ENCODE data around the gene AGPS.

AGPS gene

DNA sequence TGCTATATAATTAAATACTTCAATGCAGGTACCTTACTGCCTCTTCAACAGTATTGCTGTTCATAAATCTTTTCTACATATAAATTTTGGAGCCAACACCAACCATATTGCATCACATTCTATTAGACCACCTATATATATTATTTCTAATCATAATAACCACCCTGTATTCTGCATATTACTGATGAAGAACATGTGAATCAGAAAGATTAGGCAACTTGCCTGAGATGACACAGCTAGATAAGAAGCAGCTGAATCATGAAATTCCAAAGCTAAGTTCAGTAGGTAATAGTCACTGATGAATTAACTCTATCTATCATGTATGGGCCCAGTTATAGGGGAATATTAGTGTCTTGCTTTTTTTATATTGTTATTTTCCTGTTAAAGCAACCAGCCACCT is 161.8 kb downstream of the AGPS start:
- no peaks in the 10 kb centered on the region for H3K27me3 Mint-ChIP-seq
- peaks cover 6 to 7% of the 10 kb centered on the region in 2 donors for H3K9me3 Mint-ChIP-seq
- no peak for DNase-seq
- peaks cover 5 to 7% of the 10 kb centered on the region in 2 donors for H3K36me3 Mint-ChIP-seq
- no peak overlapping the region for H3K4me3 Mint-ChIP-seq
- H3K27ac Mint-ChIP-seq: no peak overlapping the region
- no peak for ATAC-seq (replicated peaks)
- peaks cover 3 to 11% of the 10 kb centered on the region in 2 donors for H3K4me1 Mint-ChIP-seq

DNA sequence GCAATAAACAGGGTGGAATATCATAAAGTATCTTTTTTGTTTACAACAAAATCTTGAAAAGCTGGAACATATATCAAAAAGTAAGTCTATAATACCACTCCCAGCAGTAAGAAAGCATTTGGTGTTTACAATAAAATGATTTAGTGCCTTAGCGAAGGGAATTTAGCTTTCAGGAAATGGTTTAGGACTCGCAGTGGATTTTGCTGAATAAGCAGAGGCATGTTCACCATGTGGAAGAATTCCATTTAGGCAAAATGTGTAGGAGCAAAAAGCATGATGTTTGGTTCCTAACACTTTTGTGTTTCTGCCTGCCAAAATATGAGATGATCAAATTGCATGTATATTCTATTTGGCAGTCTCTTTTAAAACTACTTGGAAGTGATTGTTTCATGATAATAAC is 163.6 kb downstream of the AGPS start:
- peaks cover 6 to 7% of the 10 kb centered on the region in 2 donors for H3K9me3 Mint-ChIP-seq
- ATAC-seq (replicated peaks) (no peak), DNase-seq (no peak)
- no peak overlapping the region for H3K4me3 Mint-ChIP-seq
- peaks cover 3 to 11% of the 10 kb centered on the region in 2 donors for H3K4me1 Mint-ChIP-seq
- no peak overlapping the region for H3K27ac Mint-ChIP-seq
- peaks cover 5 to 7% of the 10 kb centered on the region in 2 donors for H3K36me3 Mint-ChIP-seq
- no peaks in the 10 kb centered on the region for H3K27me3 Mint-ChIP-seq

DNA sequence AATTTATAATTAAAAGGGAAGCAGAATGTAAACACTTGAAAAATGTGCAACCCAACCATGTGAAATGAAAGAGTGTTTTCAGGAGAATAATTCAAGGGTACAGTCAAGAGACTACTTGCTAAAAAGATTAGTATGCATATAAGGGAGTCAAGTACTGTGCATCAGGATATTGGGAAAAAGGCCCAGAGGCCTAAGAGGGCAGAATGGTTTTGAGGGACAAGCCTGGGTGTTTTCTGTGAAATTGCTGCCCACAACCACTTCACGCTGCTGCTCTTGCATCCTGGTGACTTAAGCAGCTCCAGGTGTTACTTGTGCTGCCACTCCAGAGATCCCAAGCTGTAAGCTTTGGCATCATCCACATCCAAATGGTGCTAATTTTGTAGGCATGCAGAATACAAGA is 165.2 kb downstream of the AGPS start:
- H3K4me3 Mint-ChIP-seq: no peak overlapping the region
- H3K9me3 Mint-ChIP-seq: peaks cover 6 to 7% of the 10 kb centered on the region in 2 donors
- H3K27me3 Mint-ChIP-seq: no peaks in the 10 kb centered on the region
- peaks cover 3 to 11% of the 10 kb centered on the region in 2 donors for H3K4me1 Mint-ChIP-seq
- DNase-seq: no peak
- H3K27ac Mint-ChIP-seq: no peak overlapping the region
- ATAC-seq (replicated peaks): no peak
- H3K36me3 Mint-ChIP-seq: peaks cover 2 to 4% of the 10 kb centered on the region in 2 donors

DNA sequence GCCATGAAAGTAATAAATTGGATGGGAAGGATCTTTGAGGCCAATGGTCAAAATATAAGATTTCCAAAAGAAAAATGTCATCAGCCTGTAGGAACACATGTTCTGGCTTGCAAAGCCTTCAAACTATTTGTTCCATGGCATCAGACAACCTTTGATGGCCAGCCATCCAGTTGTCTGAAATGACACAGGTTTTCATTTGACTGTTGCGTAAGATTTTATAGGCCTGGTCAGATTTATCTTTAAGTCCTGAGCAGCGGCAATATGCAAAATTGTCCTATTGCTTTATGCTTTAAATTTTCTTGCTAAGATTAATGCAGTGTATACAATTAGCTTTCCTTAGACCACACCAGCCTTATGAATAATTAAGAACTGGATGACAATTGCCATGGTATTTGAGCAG is 167.1 kb downstream of the AGPS start:
- Mint-ChIP-seq H3K27ac (no peak overlapping the region), H3K4me3 (no peak overlapping the region), H3K4me1 (no peaks in the 10 kb centered on the region), H3K27me3 (no peaks in the 10 kb centered on the region), H3K9me3 (peaks cover 6 to 7% of the 10 kb centered on the region in 2 donors), H3K36me3 (peaks cover 0 to 2% of the 10 kb centered on the region in 2 donors)
- no peak for DNase-seq
- no peak for ATAC-seq (replicated peaks)

DNA sequence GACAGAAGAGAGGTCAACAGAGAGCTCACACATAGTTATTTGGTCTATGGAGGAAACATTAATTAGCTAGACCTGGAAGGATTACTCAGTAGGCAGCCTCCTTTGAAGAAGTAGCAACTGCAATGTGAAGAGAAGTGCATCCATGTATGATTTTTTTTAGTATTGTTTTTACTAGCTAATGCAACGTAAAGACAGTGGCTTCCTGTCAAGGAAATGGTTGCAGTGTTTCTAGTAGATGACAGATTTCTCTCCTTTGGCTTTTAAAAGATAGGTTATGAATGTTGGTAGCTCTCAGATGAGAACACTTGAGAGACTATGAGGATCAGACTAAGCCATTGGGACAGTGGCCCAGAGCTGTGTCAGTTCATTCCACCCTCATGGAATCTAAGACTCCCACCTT is 175.8 kb downstream of the AGPS start:
- Mint-ChIP-seq H3K36me3 (no peaks in the 10 kb centered on the region), H3K4me1 (no peaks in the 10 kb centered on the region), H3K27me3 (no peaks in the 10 kb centered on the region), H3K9me3 (no peaks in the 10 kb centered on the region), H3K4me3 (no peak overlapping the region), H3K27ac (no peak overlapping the region)
- ATAC-seq (replicated peaks): peak; percentile 38 to 60
- no peak for DNase-seq

DNA sequence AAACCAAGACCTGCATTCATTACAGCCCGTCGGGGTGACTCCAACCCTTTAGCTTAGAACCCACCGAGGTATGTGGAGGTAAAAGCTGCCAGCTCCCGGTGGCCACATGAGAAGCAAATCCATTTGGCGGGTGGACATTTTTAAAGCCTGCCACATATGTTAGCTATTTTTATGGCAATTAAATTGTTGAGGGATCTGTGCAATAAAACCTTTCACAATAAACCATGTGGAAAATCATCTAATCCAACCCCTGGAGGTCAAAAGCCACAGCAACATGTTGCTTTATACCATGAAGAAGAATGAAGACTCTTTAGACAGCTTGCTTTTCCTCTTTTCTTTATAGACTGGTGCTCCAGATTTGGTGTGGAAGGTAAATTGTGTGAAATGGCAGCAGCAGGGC is 176.3 kb downstream of the AGPS start:
- H3K9me3 Mint-ChIP-seq: no peaks in the 10 kb centered on the region
- DNase-seq (no peak), ATAC-seq (replicated peaks) (no peak)
- H3K27ac Mint-ChIP-seq: no peak overlapping the region
- H3K27me3 Mint-ChIP-seq: no peaks in the 10 kb centered on the region
- no peaks in the 10 kb centered on the region for H3K36me3 Mint-ChIP-seq
- H3K4me3 Mint-ChIP-seq: no peak overlapping the region
- H3K4me1 Mint-ChIP-seq: no peaks in the 10 kb centered on the region

DNA sequence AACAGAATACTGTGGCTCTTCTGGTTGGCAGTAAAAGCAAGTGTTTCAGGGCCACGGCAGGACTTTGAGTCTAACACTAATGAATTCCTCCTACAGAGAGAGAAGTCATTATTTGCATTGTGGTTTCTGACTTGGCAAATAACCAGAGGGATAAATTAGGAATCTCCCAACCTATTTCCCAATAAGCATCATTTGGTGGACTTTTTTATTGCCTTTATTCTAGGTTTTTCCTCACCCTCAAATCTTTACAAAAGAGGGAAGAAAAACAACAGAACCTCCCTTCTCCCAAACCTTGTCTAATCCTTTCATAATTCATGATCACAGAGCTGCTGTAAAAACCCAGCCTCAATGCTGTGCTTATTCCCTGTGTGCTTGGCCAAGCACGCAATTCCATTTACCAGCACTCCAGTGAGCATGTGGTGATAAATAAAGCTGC is 179.7 kb downstream of the AGPS start:
- no peak overlapping the region for H3K4me3 Mint-ChIP-seq
- no peaks in the 10 kb centered on the region for H3K27me3 Mint-ChIP-seq
- ATAC-seq (replicated peaks): no peak
- no peaks in the 10 kb centered on the region for H3K9me3 Mint-ChIP-seq
- no peaks in the 10 kb centered on the region for H3K36me3 Mint-ChIP-seq
- no peaks in the 10 kb centered on the region for H3K4me1 Mint-ChIP-seq
- DNase-seq: no peak
- H3K27ac Mint-ChIP-seq: no peak overlapping the region

DNA sequence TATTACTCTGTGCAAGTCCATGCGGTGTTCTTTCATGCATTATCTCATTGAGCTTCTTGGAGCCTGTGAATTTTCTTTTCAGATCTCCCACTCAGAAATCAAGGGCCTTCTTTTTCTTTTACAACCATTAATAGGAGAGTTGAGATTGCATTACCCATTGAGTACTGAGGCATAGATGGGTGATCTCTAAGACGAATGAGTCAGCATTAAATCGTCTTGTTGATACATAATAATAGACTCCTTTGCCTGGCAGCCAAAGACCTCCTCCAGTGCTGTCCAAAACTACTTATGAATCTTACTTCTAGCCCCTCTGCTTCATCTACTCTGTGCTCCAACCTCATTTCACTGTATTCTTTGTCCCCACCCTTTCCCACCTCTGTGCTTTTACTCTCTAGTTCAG is 180.5 kb downstream of the AGPS start:
- Mint-ChIP-seq H3K27ac (no peak overlapping the region), H3K4me3 (no peak overlapping the region), H3K36me3 (no peaks in the 10 kb centered on the region), H3K27me3 (no peaks in the 10 kb centered on the region), H3K4me1 (no peaks in the 10 kb centered on the region), H3K9me3 (no peaks in the 10 kb centered on the region)
- ATAC-seq (replicated peaks): no peak
- no peak for DNase-seq

DNA sequence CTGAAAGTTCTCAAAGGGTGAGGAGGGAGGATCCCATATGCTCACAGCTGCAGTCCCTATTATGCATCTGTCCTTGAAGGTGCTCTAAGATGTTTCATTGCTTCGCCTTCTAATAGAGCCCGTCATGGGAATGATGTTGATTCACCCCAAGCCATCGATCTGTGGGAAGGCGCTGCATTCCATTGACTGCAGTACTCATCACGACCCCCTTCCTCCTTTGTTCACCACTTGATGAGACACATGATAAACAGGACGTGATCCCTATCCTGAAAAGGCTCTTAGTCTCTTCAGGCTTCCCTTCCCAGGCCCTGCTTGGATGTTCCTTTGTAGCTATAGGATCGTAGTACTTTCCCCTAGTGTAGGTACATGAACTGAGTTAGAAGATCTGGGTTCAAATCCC is 181.8 kb downstream of the AGPS start:
- Mint-ChIP-seq H3K36me3 (no peaks in the 10 kb centered on the region), H3K4me3 (no peak overlapping the region), H3K27me3 (no peaks in the 10 kb centered on the region), H3K4me1 (no peaks in the 10 kb centered on the region), H3K27ac (no peak overlapping the region), H3K9me3 (no peaks in the 10 kb centered on the region)
- DNase-seq (no peak), ATAC-seq (replicated peaks) (no peak)

DNA sequence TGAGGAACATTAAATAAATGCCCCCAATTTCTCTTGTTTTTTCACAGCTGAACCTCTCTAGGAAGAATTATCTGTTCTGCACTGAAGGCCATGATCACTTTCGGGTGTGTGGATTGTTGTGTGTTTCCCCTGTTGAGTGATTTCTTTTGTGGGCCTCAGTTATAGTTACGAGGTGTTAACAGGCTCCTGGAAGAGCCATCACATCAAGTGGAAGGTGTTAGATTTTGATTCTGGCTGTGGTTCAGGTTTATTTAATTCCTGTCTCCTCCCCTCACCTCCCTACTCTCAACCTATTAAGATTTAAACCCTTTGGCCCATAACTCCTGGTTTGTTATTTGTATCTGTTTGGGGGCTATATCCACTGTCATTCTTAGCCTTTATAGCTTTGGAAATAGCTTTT is 182.8 kb downstream of the AGPS start:
- no peak for DNase-seq
- no peak overlapping the region for H3K27ac Mint-ChIP-seq
- no peaks in the 10 kb centered on the region for H3K9me3 Mint-ChIP-seq
- H3K4me1 Mint-ChIP-seq: no peaks in the 10 kb centered on the region
- H3K27me3 Mint-ChIP-seq: no peaks in the 10 kb centered on the region
- no peak overlapping the region for H3K4me3 Mint-ChIP-seq
- H3K36me3 Mint-ChIP-seq: no peaks in the 10 kb centered on the region
- ATAC-seq (replicated peaks): no peak

DNA sequence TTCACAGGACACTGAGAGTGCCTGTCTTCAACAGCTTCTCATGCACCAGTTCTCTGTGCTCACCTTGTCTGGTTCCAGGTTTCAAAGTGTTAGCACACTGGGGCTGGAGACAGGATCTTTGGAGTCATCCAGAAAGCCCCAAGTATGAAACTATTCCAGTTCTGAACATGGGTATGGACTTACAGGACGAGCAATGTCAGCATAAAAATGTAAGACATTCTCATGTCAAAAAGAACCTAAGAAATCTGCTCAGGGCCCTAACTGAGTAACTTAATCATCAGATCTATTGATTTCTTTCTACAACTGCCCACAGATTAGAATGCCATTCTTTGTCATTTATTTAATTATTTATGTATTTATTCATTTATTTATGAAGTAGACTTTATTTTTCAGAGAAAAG is 184.5 kb downstream of the AGPS start:
- H3K27me3 Mint-ChIP-seq: peaks cover 0 to 6% of the 10 kb centered on the region in 2 donors
- no peak overlapping the region for H3K4me3 Mint-ChIP-seq
- H3K36me3 Mint-ChIP-seq: no peaks in the 10 kb centered on the region
- peaks cover 0 to 1% of the 10 kb centered on the region in 2 donors for H3K9me3 Mint-ChIP-seq
- no peak for ATAC-seq (replicated peaks)
- no peaks in the 10 kb centered on the region for H3K4me1 Mint-ChIP-seq
- DNase-seq: no peak
- no peak overlapping the region for H3K27ac Mint-ChIP-seq

DNA sequence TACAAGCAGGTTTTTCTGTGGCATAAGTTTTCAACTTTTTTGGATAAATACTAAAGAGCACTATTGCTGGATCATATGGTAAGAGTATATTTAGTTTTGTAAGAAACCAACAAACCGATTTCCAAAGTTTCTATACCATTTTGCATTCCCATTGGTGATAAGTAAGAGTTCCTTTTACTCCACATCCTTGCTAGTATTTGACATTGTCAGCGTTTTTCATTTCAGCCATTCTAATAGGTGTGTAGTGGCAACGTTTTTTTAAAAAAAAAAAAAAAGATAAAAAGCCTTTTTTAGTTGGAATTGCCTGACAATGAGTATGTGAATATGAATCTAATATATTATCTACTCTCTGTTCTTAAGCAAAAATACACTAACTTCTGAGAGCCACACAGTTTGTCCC is 185.9 kb downstream of the AGPS start:
- no peak overlapping the region for H3K4me3 Mint-ChIP-seq
- no peak overlapping the region for H3K27ac Mint-ChIP-seq
- peaks cover 0 to 6% of the 10 kb centered on the region in 2 donors for H3K27me3 Mint-ChIP-seq
- peaks cover 0 to 1% of the 10 kb centered on the region in 2 donors for H3K9me3 Mint-ChIP-seq
- H3K4me1 Mint-ChIP-seq: no peaks in the 10 kb centered on the region
- no peak for DNase-seq
- H3K36me3 Mint-ChIP-seq: no peaks in the 10 kb centered on the region
- ATAC-seq (replicated peaks): no peak

DNA sequence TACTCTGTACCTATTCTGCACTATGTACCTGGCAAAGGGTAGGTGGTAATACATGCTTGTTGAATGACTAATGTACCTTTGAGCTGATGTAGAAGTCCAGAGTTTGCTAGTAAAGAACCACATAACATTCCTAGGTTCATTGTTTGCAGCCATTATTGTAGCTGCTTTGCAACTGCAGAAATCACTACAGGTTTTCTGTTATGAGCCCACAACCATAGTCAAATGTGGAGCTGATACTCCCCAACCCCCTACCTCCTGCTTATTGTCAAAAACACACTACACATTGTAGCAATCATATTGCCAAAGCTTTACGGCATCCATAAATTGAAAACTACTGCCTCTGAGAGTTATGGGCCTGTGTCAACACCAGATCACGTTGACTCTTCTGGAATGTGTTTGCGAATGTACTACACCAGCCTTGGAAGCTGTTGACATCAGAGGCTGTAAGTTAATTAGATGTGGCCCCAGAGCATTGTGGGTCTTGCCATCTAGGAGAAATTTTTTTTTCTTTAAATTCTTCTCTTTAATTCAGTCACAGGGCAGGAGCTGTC is 187.0 kb downstream of the AGPS start:
- no peaks in the 10 kb centered on the region for H3K36me3 Mint-ChIP-seq

DNA sequence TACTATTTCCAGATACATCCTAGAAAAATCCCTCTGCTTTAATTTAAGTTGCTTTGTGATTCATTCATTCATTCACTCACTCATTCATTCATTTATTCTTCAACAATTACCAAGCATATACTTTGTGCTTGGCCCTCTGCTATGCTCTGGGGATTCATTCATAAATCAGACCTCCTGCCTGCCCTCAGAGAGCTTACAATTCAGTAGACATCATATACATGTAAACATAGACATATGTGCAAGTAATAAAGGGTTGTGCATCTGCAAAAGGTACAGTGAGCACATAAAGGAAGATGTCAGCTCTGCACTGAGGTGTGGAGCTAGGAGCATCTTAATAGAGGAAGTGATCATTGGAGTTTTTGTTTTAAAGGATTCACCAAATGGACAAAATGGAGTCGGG is 189.4 kb downstream of the AGPS start:
- Mint-ChIP-seq H3K4me1 (peaks cover 0 to 3% of the 10 kb centered on the region in 2 donors), H3K9me3 (peaks cover 0 to 1% of the 10 kb centered on the region in 2 donors), H3K27ac (no peak overlapping the region), H3K36me3 (no peaks in the 10 kb centered on the region), H3K4me3 (no peak overlapping the region), H3K27me3 (peaks cover 0 to 6% of the 10 kb centered on the region in 2 donors)
- ATAC-seq (replicated peaks): no peak
- no peak for DNase-seq

More for the DNA sequence above, 187.0 kb downstream of the AGPS start:
- DNase-seq (no peak), ATAC-seq (replicated peaks) (no peak)
- no peak overlapping the region for H3K27ac Mint-ChIP-seq
- peaks cover 0 to 6% of the 10 kb centered on the region in 2 donors for H3K27me3 Mint-ChIP-seq
- no peak overlapping the region for H3K4me3 Mint-ChIP-seq
- peaks cover 0 to 1% of the 10 kb centered on the region in 2 donors for H3K9me3 Mint-ChIP-seq
- no peaks in the 10 kb centered on the region for H3K4me1 Mint-ChIP-seq

DNA sequence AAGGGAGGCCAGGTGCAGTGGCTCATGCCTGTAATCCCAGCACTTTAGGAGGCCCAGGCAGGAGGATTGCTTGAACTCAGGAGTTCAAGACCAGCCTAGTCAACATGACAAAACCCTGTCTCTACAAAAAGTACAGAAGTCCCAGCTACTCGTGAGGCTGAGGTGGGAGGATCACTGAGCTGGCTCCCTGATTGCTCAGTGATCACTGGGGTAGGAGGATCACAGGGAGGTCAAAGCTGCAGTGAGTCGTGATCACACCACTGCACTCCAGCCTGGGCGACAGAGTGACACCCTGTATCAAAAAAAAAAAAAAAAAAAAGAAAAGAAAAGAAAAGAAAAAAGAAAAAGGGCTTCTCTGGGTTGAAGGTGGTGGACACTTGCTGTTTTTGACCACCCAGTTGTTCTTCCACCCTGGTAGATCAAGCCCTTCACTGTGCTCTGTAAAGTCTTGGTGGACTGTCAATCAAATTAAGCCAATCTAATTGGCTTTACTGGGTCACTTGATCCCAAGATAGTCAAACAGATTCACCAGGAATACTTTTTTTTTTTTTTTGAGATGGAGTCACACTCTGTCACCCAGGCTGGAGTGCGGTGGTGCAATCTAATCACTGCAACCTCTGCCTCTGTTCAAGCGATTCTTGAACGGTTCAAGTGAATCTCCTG is 191.6 kb downstream of the AGPS start:
- no peak for DNase-seq
- ATAC-seq (replicated peaks): no peak
- H3K27ac Mint-ChIP-seq: no peak overlapping the region
- H3K4me1 Mint-ChIP-seq: peaks cover 0 to 3% of the 10 kb centered on the region in 2 donors
- no peak overlapping the region for H3K4me3 Mint-ChIP-seq
- no peaks in the 10 kb centered on the region for H3K36me3 Mint-ChIP-seq
- H3K27me3 Mint-ChIP-seq: peaks cover 2 to 6% of the 10 kb centered on the region in 2 donors
- H3K9me3 Mint-ChIP-seq: peaks cover 0 to 1% of the 10 kb centered on the region in 2 donors

Measured in stimulated activated naive B cell treated with anti-CD40 and anti-IgM and Interleukin-4, amounts not matched to agents 10 μg/mL and 1 μg/mL and 100 μg/mL, for 72 hours (primary cell).